Activated CD8-positive, alpha-beta T cell treated with anti-CD3 and anti-CD28 coated beads for 36 hours (primary cell): ENCODE results near the gene PRKAG1. TPM values are rescaled to one million over a fixed set of nuclear protein-coding genes. Genes with fewer than 3 reads are reported as not detected.

Source experiments
- ATAC-seq: fragments of 200-7000 bp; cut with Tn5 transposase; one replicate; pipeline ENCODE4 v1.10.0; 2021; ENCODE audit warnings: mild to moderate bottlenecking, moderate library complexity
- CTCF ChIA-PET: fragments of 350-600 bp; sonication (Branson Sonifier 250); formaldehyde crosslinking; loops from one replicate; lab custom pipeline; 2021; ENCODE audit warnings: antibody characterized with exemption; lab: Charles Lee
- POLR2A ChIA-PET: fragments of 350-600 bp; sonication (Branson Sonifier 250); formaldehyde crosslinking; loops from one replicate; lab custom pipeline; 2021; ENCODE audit warnings: antibody characterized with exemption; lab: Charles Lee
- DNase-seq: peaks from one replicate; pipeline ENCODE4 v3.0.0-alpha.2; 2020
- H3K27ac Mint-ChIP-seq: one replicate; pipeline ENCODE4 v1.8.0; 2021; ENCODE audit warnings: mild to moderate bottlenecking, mixed read lengths
- H3K27me3 Mint-ChIP-seq: one replicate; pipeline ENCODE4 v1.8.0; 2021; ENCODE audit warnings: mixed read lengths
- H3K36me3 Mint-ChIP-seq: one replicate; pipeline ENCODE4 v1.8.0; 2021; ENCODE audit warnings: low read depth, mixed read lengths
- H3K4me1 Mint-ChIP-seq: one replicate; pipeline ENCODE4 v1.8.0; 2021; ENCODE audit warnings: low read depth, mixed read lengths
- H3K4me3 Mint-ChIP-seq: one replicate; pipeline ENCODE4 v1.8.0; 2021; ENCODE audit warnings: mild to moderate bottlenecking, moderate library complexity, mixed read lengths
- H3K9me3 Mint-ChIP-seq: one replicate; pipeline ENCODE4 v1.8.0; 2021; ENCODE audit warnings: mixed read lengths
- CTCF ChIP-seq: fragments of 200-600 bp; IDR thresholded peaks from one replicate; pipeline ENCODE4 v1.8.0; 2022; ENCODE audit warnings: antibody characterized with exemption, mild to moderate bottlenecking
- intact Hi-C: fragments of 100-400 bp; cut with micrococcal nuclease; formaldehyde crosslinking; loops from one replicate; pipeline ENCODE4 v1.10.0; 2022
- total RNA-seq, 2 experiments: library from RNA; stranded (reverse); gene quantifications; one replicate each; pipeline ENCODE4 v1.2.3, GENCODE V29; 2021

Gene PRKAG1
- total RNA-seq, 2 experiments from 2014 or later, result 43.3 to 47.3 TPM

GRCh38 chr12:49050507-49051372 is 32.2 kb upstream of the PRKAG1 start:
- Mint-ChIP-seq H3K27ac (no peak overlapping the region), H3K4me1 (peaks cover 14% of the 10 kb centered on the region), H3K36me3 (peaks cover 72% of the 10 kb centered on the region), H3K27me3 (no peaks in the 10 kb centered on the region), H3K4me3 (no peak overlapping the region), H3K9me3 (no peaks in the 10 kb centered on the region)
- no peak for TF ChIP-seq CTCF
- POLR2A ChIA-PET, result interaction anchor here (1.5 kb wide), 1 partner anchor 14 kb away, joined by 3 read pairs; no protein-coding TSS in a partner anchor
- no peak for DNase-seq
- intact Hi-C loops, result no loop called here
- ATAC-seq, result no peak
- CTCF ChIA-PET, result interaction anchor here (0.9 to 1.4 kb wide), 4 partner anchors 13 to 185 kb away, joined by 3 to 4 read pairs (median 3); no protein-coding TSS in a partner anchor

GRCh38 chr12:49049566-49050224 is 31.1 kb upstream of the PRKAG1 start:
- Mint-ChIP-seq H3K4me3 (no peak overlapping the region), H3K4me1 (peaks cover 4% of the 10 kb centered on the region), H3K27me3 (no peaks in the 10 kb centered on the region), H3K27ac (no peak overlapping the region), H3K36me3 (peaks cover 70% of the 10 kb centered on the region), H3K9me3 (no peaks in the 10 kb centered on the region)
- CTCF ChIA-PET, result interaction anchor here (0.9 to 1.9 kb wide), 6 partner anchors 13 to 186 kb away, joined by 3 to 8 read pairs (median 3); no protein-coding TSS in a partner anchor
- ATAC-seq (no peak), DNase-seq (no peak)
- POLR2A ChIA-PET, result interaction anchor here (1.5 kb wide), 1 partner anchor 13 kb away, joined by 3 read pairs; no protein-coding TSS in a partner anchor
- intact Hi-C loops, result no loop called here
- TF ChIP-seq CTCF, result no peak

- Mint-ChIP-seq H3K27me3 (no peaks in the 10 kb centered on the region), H3K4me3 (no peak overlapping the region), H3K27ac (no peak overlapping the region), H3K4me1 (no peaks in the 10 kb centered on the region), H3K9me3 (no peaks in the 10 kb centered on the region), H3K36me3 (peaks cover 72% of the 10 kb centered on the region)
- POLR2A ChIA-PET, result interaction anchor here (0.8 to 1.5 kb wide), 4 partner anchors 11 to 82 kb away, joined by 3 read pairs; partner anchors contain the start of gene TUBA1B
- no peak for ATAC-seq
- DNase-seq, result no peak
- intact Hi-C loops, result no loop called here
- CTCF ChIA-PET, result interaction anchor here (1.2 to 1.9 kb wide), 7 partner anchors 15 to 158 kb away, joined by 3 to 8 read pairs (median 4); no protein-coding TSS in a partner anchor
- no peak for TF ChIP-seq CTCF
These were observed 30.4 kb upstream of the PRKAG1 start for GRCh38 chr12:49048953-49049352.

- H3K36me3 Mint-ChIP-seq, result peaks cover 69% of the 10 kb centered on the region
- no peak for ATAC-seq
- TF ChIP-seq CTCF, result no peak
- no peaks in the 10 kb centered on the region for H3K4me1 Mint-ChIP-seq
- H3K4me3 Mint-ChIP-seq, result no peak overlapping the region
- no peak for DNase-seq
- POLR2A ChIA-PET, result interaction anchor here (0.5 to 1.4 kb wide), 3 partner anchors 14 to 124 kb away, joined by 3 to 6 read pairs (median 3); partner anchors contain the start of genes KMT2D and TUBA1B
- CTCF ChIA-PET, result interaction anchor here (0.6 to 5.3 kb wide), 6 partner anchors 10 to 58 kb away, joined by 3 to 53 read pairs (median 6); partner anchors contain the start of gene DDN
- H3K27ac Mint-ChIP-seq, result no peak overlapping the region
- H3K27me3 Mint-ChIP-seq, result no peaks in the 10 kb centered on the region
- intact Hi-C loops, result no loop called here
- no peaks in the 10 kb centered on the region for H3K9me3 Mint-ChIP-seq
These were observed 27.7 kb upstream of the PRKAG1 start for GRCh38 chr12:49046129-49046895.
